H1 (cell line): Measurements from ENCODE around the gene NOVA1. TPM values are rescaled to one million over a fixed set of nuclear protein-coding genes. Genes with fewer than 3 reads are reported as not detected.
A peak's percentile ranks its signal among the peaks of the same experiment; 100 is the strongest.

Experiments used
- ASH2L ChIP-seq: fragments of 200-600, 300-600 bp; sonication (generic); IDR thresholded peaks from one replicate; pipeline ENCODE4 v1.7.1; 2017; ENCODE audit warnings: low read length
- BRCA1 ChIP-seq: IDR thresholded peaks from 2 replicates; pipeline ENCODE4 v1.6.1; 2012; ENCODE audit warnings: low read depth, low read length, improper control_type of control experiment
- CBX5 ChIP-seq: fragments of 300-800, 300-1000 bp; sonication (generic); IDR thresholded peaks from 2 replicates; pipeline ENCODE4 v1.7.1; 2016; ENCODE audit warnings: antibody characterized with exemption, low read length, low read depth
- CHD1 ChIP-seq: IDR thresholded peaks from 2 replicates; pipeline ENCODE4 v1.6.1; 2012; ENCODE audit warnings: low read depth, low read length, improper control_type of control experiment
- CHD2 ChIP-seq: IDR thresholded peaks from 2 replicates; pipeline ENCODE4 v1.6.1; 2012; ENCODE audit warnings: low read length, improper control_type of control experiment
- CTCF ChIP-seq, 3 experiments: IDR thresholded peaks; 1 replicate in 2 of 3; 2 replicates in 1 of 3; pipeline versions ENCODE4 v1.5.1 to v1.6.1; 2011; ENCODE audit warnings: low read length in 3 of 3, mild to moderate bottlenecking in 3 of 3, inconsistent platforms in 2 of 3, low read depth in 1 of 3, moderate library complexity in 1 of 3; ENCODE audit not compliant: insufficient read depth in 1 of 3; ENCODE audit errors: control extremely low read depth in 1 of 3
- FOSL1 ChIP-seq: IDR thresholded peaks from 2 replicates; pipeline ENCODE4 v1.6.1; 2011; ENCODE audit warnings: mild to moderate bottlenecking, low read depth, low read length, moderate library complexity; ENCODE audit not compliant: insufficient read depth
- GTF2F1 ChIP-seq: IDR thresholded peaks from 2 replicates; pipeline ENCODE4 v1.6.1; 2012; ENCODE audit warnings: low read depth, low read length, improper control_type of control experiment, borderline replicate concordance
- HDAC2 ChIP-seq, 2 experiments: fragments of 300-600 bp in 1 of 2; sonication (generic) in 1 of 2; IDR thresholded peaks; 2 replicates each; pipeline ENCODE4 v1.6.1; 2011 to 2012; ENCODE audit warnings: low read depth in 2 of 2, low read length in 2 of 2, mild to moderate bottlenecking in 2 of 2, moderate library complexity in 2 of 2, borderline replicate concordance in 1 of 2, inconsistent platforms in 1 of 2
- JUND ChIP-seq: IDR thresholded peaks from 2 replicates; pipeline ENCODE4 v1.6.1; 2011; ENCODE audit warnings: mild to moderate bottlenecking, improper control_type of control experiment, low read length
- KDM5A ChIP-seq: fragments of 200-600 bp; IDR thresholded peaks from 2 replicates; pipeline ENCODE4 v1.7.1; 2012; ENCODE audit warnings: mild to moderate bottlenecking, low read length, inconsistent platforms, mixed read lengths
- MAFK ChIP-seq: IDR thresholded peaks from 2 replicates; pipeline ENCODE4 v1.6.1; 2012; ENCODE audit warnings: low read depth, mild to moderate bottlenecking, improper control_type of control experiment, low read length
- PHF8 ChIP-seq: fragments of 200-600 bp; sonication (generic); conservative IDR thresholded peaks from 2 replicates; pipeline ENCODE4 v1.7.1; 2012; ENCODE audit warnings: low read depth, mild to moderate bottlenecking, inconsistent platforms, low read length, moderate library complexity
- RAD21 ChIP-seq, 2 experiments: IDR thresholded peaks in 1 of 2; conservative IDR thresholded peaks in 1 of 2; 2 replicates each; pipeline ENCODE4 v1.6.1; 2011; ENCODE audit warnings: low read depth in 2 of 2, low read length in 2 of 2, improper control_type of control experiment in 1 of 2, inconsistent platforms in 1 of 2, mild to moderate bottlenecking in 1 of 2, moderate library complexity in 1 of 2
- RBBP5 ChIP-seq: IDR thresholded peaks from 2 replicates; pipeline ENCODE4 v1.7.1; 2012; ENCODE audit warnings: low read depth, mild to moderate bottlenecking, inconsistent platforms, low read length, moderate library complexity, borderline replicate concordance
- RNF2 ChIP-seq: fragments of 200-900, 300-1000 bp; sonication (generic); IDR thresholded peaks from 2 replicates; pipeline ENCODE4 v1.7.1; 2016; ENCODE audit warnings: borderline replicate concordance, low read depth, mild to moderate bottlenecking, antibody characterized with exemption, low read length; ENCODE audit not compliant: poor library complexity, severe bottlenecking; ENCODE audit errors: missing control alignments
- RXRA ChIP-seq: IDR thresholded peaks from 2 replicates; pipeline ENCODE4 v1.6.1; 2011; ENCODE audit warnings: low read depth, mild to moderate bottlenecking, low read length, moderate library complexity; ENCODE audit not compliant: insufficient read depth
- SRF ChIP-seq: IDR thresholded peaks from 2 replicates; pipeline ENCODE4 v1.6.1; 2011; ENCODE audit warnings: mild to moderate bottlenecking, low read depth, low read length, moderate library complexity
- TBP ChIP-seq: IDR thresholded peaks from 2 replicates; pipeline ENCODE4 v1.6.1; 2011; ENCODE audit warnings: low read depth, low read length, improper control_type of control experiment
- polyA plus RNA-seq, 7 experiments: library from polyadenylated mRNA; depleted of rRNA in 3 of 7; stranded (reverse) in 5 of 7; unstranded in 2 of 7; fragments of >200 nt in 5 of 7; fragments of 200-250 nt in 2 of 7; gene quantifications; 1 replicate in 5 of 7; 2 replicates in 1 of 7; 4 replicates in 1 of 7; pipeline versions ENCODE4 v1.2.1 to v1.2.3, GENCODE V29; 2011 to 2013; ENCODE audit warnings: missing spikeins in 2 of 7, mixed read lengths in 2 of 7
- total RNA-seq: library from RNA; stranded (reverse); fragmentation: NEBNext Ultra II Directional; extraction: Animal tissue kit (Norgen Biotek cat#: 25700); gene quantifications from 2 replicates; pipeline ENCODE4 v1.2.1, GENCODE V29; 2021

Gene NOVA1
- total and polyA plus RNA-seq, 2 of the 8 experiments (the other 6 are each of a cell fraction or from before 2014, with no cell fraction given) = 6.8 to 12.7 TPM

GRCh38 chr14:26597071-26597588, 703 bp downstream of the NOVA1 start (continued):
- TF ChIP-seq HDAC2 (IDR thresholded peaks at IDR 0.05; ENCODE audit: borderline replicate concordance in 1 of 2, low read depth in 2 of 2, low read length in 2 of 2) (no peak), GTF2F1 (no peak), KDM5A (no peak), RBBP5 (peak; percentile 92; the same call in 1 of the 2 replicates), CTCF (IDR thresholded peaks at IDR 0.05; ENCODE audit: control extremely low read depth in 1 of 3, insufficient read depth in 1 of 3, low read depth in 1 of 3, low read length in 3 of 3) (no peak), JUND (no peak), BRCA1 (no peak), CHD2 (no peak), CBX5 (no peak), TBP (peak; percentile 19; the same call in 1 of the 2 replicates), MAFK (no peak), PHF8 (peak; percentile 53; the same call in 1 of the 2 replicates), RAD21 (IDR thresholded peaks at IDR 0.05 in 1 of 2, conservative IDR thresholded peaks at IDR 0.05 in 1 of 2; ENCODE audit: low read depth in 2 of 2, low read length in 2 of 2) (no peak), RXRA (no peak), CHD1 (no peak; the same call in 1 of the 2 replicates), RNF2 (no peak), SRF (no peak), ASH2L (peak; percentile 97), FOSL1 (no peak)
